Measurements from ENCODE around the gene PAPPA.

The PAPPA gene

DNA sequence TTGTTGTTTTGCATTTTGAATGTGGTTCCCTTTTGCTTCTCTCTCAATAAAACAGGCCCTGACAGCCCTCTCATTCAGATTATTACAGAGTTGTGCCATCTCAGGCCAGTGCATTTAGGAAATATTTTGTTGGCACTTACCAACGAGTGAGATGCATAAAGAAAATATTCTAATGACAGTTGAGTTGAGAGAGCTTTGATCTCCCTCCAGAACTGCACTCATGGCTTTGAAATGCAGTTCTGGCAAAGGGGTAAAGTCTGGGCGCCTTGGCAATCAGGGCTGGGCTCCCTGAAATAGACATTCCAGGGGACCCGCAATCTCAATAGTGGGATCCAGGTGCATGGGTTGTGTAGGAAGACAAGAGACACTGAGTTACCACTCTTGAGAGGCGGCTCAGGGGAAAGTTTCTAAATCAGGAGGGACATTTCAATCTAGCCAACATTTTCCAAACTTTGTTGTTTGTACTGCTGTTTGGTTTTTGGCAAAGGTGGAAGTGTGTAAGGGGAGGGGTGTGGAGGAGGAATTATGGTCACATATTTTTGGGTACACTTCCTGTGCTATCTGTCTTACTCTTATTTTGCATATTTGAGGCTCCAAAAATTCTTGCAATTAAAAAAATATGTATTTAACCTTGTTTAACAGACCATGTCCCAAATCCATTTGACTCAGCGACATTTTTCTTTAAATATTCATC, 48.8 kb downstream of the PAPPA start:
- H3K9me3 ChIP-seq: no peaks in the 10 kb centered on the region
- TF ChIP-seq Cebpa-rat (IDR thresholded peaks at IDR 0.05): no peak
- H3K4me2 ChIP-seq: no peak overlapping the region
- H3K27me3 ChIP-seq: no peaks in the 10 kb centered on the region
- H3K4me1 ChIP-seq: no peaks in the 10 kb centered on the region
- H3K36me3 ChIP-seq: no peaks in the 10 kb centered on the region
- no peaks in the 10 kb centered on the region for H4K20me1 ChIP-seq
- no peak overlapping the region for H3K27ac ChIP-seq
- no peak overlapping the region for H3K9ac ChIP-seq
- no peak overlapping the region for H3K4me3 ChIP-seq

GRCh38 chr9:116204252-116204882, 50.8 kb downstream of the PAPPA start:
- Histone ChIP-seq H3K27me3 (no peaks in the 10 kb centered on the region), H3K9ac (no peak overlapping the region), H3K4me2 (no peak overlapping the region), H3K36me3 (no peaks in the 10 kb centered on the region), H3K9me3 (no peaks in the 10 kb centered on the region), H3K27ac (no peak overlapping the region), H3K4me1 (no peaks in the 10 kb centered on the region), H3K4me3 (no peak overlapping the region), H4K20me1 (no peaks in the 10 kb centered on the region)
- no peak for TF ChIP-seq Cebpa-rat (IDR thresholded peaks at IDR 0.05)

- Histone ChIP-seq H3K36me3 (no peaks in the 10 kb centered on the region), H3K27me3 (no peaks in the 10 kb centered on the region), H3K9me3 (no peaks in the 10 kb centered on the region), H3K4me1 (no peaks in the 10 kb centered on the region), H3K4me2 (no peak overlapping the region), H3K4me3 (no peak overlapping the region), H4K20me1 (no peaks in the 10 kb centered on the region), H3K27ac (no peak overlapping the region), H3K9ac (no peak overlapping the region)
- no peak for TF ChIP-seq Cebpa-rat (IDR thresholded peaks at IDR 0.05)
These were observed 54.0 kb downstream of the PAPPA start for GRCh38 chr9:116207371-116208111.

DNA sequence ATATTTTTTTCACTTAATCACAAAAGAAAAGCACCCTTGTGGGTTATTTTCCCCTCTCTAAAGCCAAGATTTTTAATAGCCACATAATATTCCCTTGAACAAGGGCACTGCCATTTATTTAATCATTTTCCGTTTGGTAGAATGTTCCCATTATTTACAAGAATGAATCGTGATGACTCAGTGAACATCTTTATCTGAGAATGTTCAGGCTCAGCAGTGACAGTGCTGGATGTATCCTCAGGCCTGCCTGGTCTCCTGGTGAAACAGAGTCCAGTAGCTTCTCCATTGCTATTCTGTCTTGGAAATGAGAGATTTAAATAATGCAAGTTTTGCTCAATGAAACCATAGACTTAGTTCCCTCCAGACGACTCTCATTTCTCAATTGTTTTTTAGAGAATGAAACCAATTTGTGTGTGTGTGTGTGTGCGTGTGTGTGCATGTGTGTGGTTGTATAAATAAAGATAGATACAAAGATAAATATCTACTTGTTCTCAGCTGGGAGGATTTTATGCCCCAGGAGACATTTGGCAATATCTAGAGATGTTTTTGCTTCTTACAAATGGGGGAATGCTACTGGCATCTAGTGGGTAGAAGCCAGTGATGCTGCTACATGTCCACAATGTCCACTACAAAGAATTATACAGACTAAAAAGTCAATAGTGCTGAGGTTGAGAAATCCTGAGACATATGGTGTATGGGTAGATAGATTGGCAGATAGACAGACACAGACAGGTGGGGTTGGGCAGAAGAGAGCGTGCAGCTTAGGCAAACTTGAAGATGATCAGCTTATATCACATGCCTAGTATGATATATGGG, 55.0 kb downstream of the PAPPA start:
- no peak overlapping the region for H3K27ac ChIP-seq
- H3K4me1 ChIP-seq: no peaks in the 10 kb centered on the region
- TF ChIP-seq Cebpa-rat (IDR thresholded peaks at IDR 0.05): no peak

DNA sequence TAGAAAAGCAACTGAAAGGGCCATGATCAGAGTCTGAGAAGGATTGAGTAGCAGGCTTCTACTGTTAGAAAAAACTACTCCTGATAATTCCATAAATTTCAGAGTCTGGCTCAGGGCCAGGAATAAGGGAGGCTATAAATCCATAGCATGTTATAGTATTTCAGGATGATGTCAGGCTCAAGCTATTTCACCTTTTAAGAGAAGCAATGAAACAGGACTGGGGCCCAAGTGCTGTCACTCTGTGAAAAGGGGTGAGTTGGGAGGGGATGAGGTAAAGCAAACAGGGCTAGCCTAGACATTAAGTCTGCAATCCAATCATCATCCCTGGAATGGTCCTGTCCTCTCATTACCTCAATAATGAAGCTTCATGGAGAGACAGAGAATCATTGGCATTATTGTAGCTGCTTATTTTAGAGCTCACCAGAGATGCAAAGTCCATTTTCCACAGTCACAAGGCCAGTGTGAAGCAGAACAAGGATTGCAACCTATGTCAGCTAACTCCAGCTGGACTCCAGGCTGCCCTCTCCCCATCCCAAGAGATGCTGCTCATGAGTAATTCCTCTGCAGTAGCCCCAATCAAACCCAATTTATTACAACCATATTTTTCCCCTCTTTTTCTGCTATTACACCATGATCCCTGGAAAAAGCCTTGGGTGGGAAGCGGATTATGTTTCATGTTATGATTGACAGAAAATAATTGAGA, 56.0 kb downstream of the PAPPA start:
- Histone ChIP-seq H4K20me1 (no peaks in the 10 kb centered on the region), H3K4me2 (no peak overlapping the region), H3K27ac (no peak overlapping the region), H3K9ac (no peak overlapping the region), H3K9me3 (no peaks in the 10 kb centered on the region), H3K36me3 (no peaks in the 10 kb centered on the region), H3K4me1 (no peaks in the 10 kb centered on the region), H3K4me3 (no peak overlapping the region), H3K27me3 (no peaks in the 10 kb centered on the region)
- TF ChIP-seq Cebpa-rat (IDR thresholded peaks at IDR 0.05): no peak

More for the DNA sequence above, 55.0 kb downstream of the PAPPA start:
- no peaks in the 10 kb centered on the region for H3K27me3 ChIP-seq
- no peaks in the 10 kb centered on the region for H4K20me1 ChIP-seq
- H3K36me3 ChIP-seq: no peaks in the 10 kb centered on the region
- H3K9me3 ChIP-seq: no peaks in the 10 kb centered on the region
- H3K4me2 ChIP-seq: no peak overlapping the region
- H3K9ac ChIP-seq: no peak overlapping the region
- H3K4me3 ChIP-seq: no peak overlapping the region

- Histone ChIP-seq H3K27me3 (no peaks in the 10 kb centered on the region), H3K4me2 (no peak overlapping the region), H3K4me1 (no peaks in the 10 kb centered on the region), H3K36me3 (no peaks in the 10 kb centered on the region), H3K27ac (no peak overlapping the region), H4K20me1 (no peaks in the 10 kb centered on the region), H3K9me3 (no peaks in the 10 kb centered on the region), H3K4me3 (no peak overlapping the region), H3K9ac (no peak overlapping the region)
- no peak for TF ChIP-seq Cebpa-rat (IDR thresholded peaks at IDR 0.05)
These were observed 59.5 kb downstream of the PAPPA start for GRCh38 chr9:116212986-116213692.

- Histone ChIP-seq H3K4me3 (no peak overlapping the region), H3K9ac (no peak overlapping the region), H3K27me3 (no peaks in the 10 kb centered on the region), H3K4me2 (no peak overlapping the region), H4K20me1 (no peaks in the 10 kb centered on the region), H3K27ac (no peak overlapping the region), H3K4me1 (no peaks in the 10 kb centered on the region), H3K36me3 (no peaks in the 10 kb centered on the region), H3K9me3 (no peaks in the 10 kb centered on the region)
- TF ChIP-seq Cebpa-rat (IDR thresholded peaks at IDR 0.05): no peak
These were observed 60.1 kb downstream of the PAPPA start for GRCh38 chr9:116213693-116214047.

DNA sequence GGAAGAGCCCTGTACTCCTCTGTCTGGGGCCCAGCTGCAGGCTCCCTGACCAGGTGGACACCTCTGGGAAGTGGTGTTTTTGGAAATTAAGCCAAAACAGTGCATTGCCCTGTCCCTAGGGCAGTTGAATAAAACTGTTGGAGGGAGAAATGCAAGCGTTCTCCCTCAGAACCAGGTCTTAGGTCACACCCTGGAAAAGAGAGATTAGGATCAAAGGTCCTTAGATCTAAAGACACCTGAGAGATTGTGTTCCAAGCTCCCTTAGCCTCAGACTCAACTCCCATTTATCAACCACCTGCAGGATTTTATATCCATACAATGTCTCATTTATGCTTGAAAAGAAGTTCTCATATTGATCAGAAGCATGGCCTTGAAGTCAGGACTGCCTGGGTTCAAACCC, 64.8 kb downstream of the PAPPA start:
- Histone ChIP-seq H3K4me2 (no peak overlapping the region), H3K4me3 (no peak overlapping the region), H3K36me3 (no peaks in the 10 kb centered on the region), H3K9ac (no peak overlapping the region), H4K20me1 (no peaks in the 10 kb centered on the region), H3K4me1 (no peaks in the 10 kb centered on the region), H3K9me3 (no peaks in the 10 kb centered on the region), H3K27ac (no peak overlapping the region), H3K27me3 (no peaks in the 10 kb centered on the region)
- no peak for TF ChIP-seq Cebpa-rat (IDR thresholded peaks at IDR 0.05)

DNA sequence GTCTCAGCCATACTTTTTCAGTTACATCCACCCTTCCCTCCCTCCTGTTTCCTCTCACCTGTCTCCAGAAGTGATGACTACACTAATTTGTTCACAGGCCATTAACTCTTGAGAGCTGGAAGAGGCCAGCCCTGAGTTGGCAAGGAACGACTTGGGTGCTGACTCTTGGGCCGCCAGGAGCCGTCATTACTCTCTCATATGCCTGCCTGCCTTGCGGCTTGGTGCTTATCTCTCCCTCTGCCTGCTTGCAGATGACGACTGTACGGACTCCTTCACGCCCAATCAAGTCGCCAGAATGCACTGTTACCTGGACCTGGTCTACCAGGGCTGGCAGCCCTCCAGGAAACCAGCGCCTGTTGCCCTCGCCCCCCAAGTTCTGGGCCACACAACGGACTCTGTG, 66.1 kb downstream of the PAPPA start:
- Histone ChIP-seq H3K9ac (no peak overlapping the region), H3K9me3 (no peaks in the 10 kb centered on the region), H3K27ac (no peak overlapping the region), H3K4me2 (no peak overlapping the region), H3K4me1 (no peaks in the 10 kb centered on the region), H3K36me3 (no peaks in the 10 kb centered on the region), H3K27me3 (no peaks in the 10 kb centered on the region), H4K20me1 (no peaks in the 10 kb centered on the region), H3K4me3 (no peak overlapping the region)
- no peak for TF ChIP-seq Cebpa-rat (IDR thresholded peaks at IDR 0.05)

Data from BLaER1 (cell line).